Heart right ventricle (tissue), 16 donors: ENCODE measurements around the gene SULT2B1. TPM values are rescaled to one million over a fixed set of nuclear protein-coding genes. Genes with fewer than 3 reads are reported as not detected.

Experiments used
- ATAC-seq, 8 donors: fragments of 200-7000 bp; cut with Tn5 transposase; one replicate each; pipeline ENCODE4 v1.9.1; 2020; ENCODE audit warnings: mild to moderate bottlenecking in 8 of 8, moderate library complexity in 8 of 8, moderate number of reproducible peaks in 1 of 8
- DNase-seq, 2 donors: peaks; one replicate each; pipeline ENCODE4 v3.0.0-alpha.2; 2020
- H3K27ac ChIP-seq, 10 donors: fragments of 200-600 bp; sonication (generic) in 2 of 10; one replicate each; pipeline versions ENCODE4 v1.5.0 to v1.8.0; 2020 to 2022; ENCODE audit warnings: mild to moderate bottlenecking in 3 of 10
- H3K27me3 ChIP-seq, 7 donors: fragments of 200-600 bp; one replicate each; pipeline ENCODE4 v1.8.0; 2021 to 2022; ENCODE audit warnings: mild to moderate bottlenecking in 2 of 7
- H3K36me3 ChIP-seq, 9 donors: fragments of 200-600 bp; sonication (generic) in 1 of 9; one replicate each; pipeline versions ENCODE4 v1.5.0 to v1.8.0; 2020 to 2022; ENCODE audit warnings: mild to moderate bottlenecking in 2 of 9
- H3K4me1 ChIP-seq, 9 donors: fragments of 200-600 bp; sonication (generic) in 1 of 9; one replicate each; pipeline versions ENCODE4 v1.5.0 to v1.8.0; 2020 to 2022; ENCODE audit warnings: mild to moderate bottlenecking in 4 of 9
- H3K4me3 ChIP-seq, 10 donors: fragments of 200-600 bp; sonication (generic) in 2 of 10; one replicate each; pipeline versions ENCODE4 v1.5.0 to v1.8.0; 2020 to 2022; ENCODE audit warnings: mild to moderate bottlenecking in 7 of 10, moderate library complexity in 2 of 10
- H3K9me3 ChIP-seq, 11 donors: fragments of 200-600 bp in 10 of 11; sonication (generic) in 2 of 11; one replicate each; pipeline versions ENCODE4 v1.5.0 to v1.8.0; 2013 to 2022; ENCODE audit warnings: mild to moderate bottlenecking in 2 of 11, control low read depth in 1 of 11, moderate library complexity in 1 of 11
- WGBS, 2 donors: extraction: QIAGEN DNeasy Blood & Tissue Kit; methylation state at CpG; one replicate each; pipeline ENCODE4 v1.1.7; 2013; ENCODE audit warnings: inconsistent platforms in 1 of 2; 5-methylcytosine and 5-hydroxymethylcytosine counted together
- intact Hi-C, 10 donors: fragments of 100-400 bp; cut with DNase I; formaldehyde crosslinking; loops; one replicate each; pipeline versions ENCODE4 v1.11.1 to v1.14.2; 2022
- polyA plus RNA-seq, 2 donors: library from polyadenylated mRNA; stranded (reverse); fragments of 200-250 nt; gene quantifications; one replicate each; pipeline ENCODE4 v1.2.3, GENCODE V29; 2013
- total RNA-seq, 10 donors: library from RNA; stranded (reverse); fragmentation: NEBNext Ultra II Directional in 3 of 10; extraction: Animal tissue kit (Norgen Biotek cat#: 25700) in 3 of 10; gene quantifications; one replicate each; pipeline versions ENCODE4 v1.2.1 to v1.2.4, GENCODE V29; 2021 to 2023
- TF ChIP-seq, protein P1 (sequence below), 9 donors: fragments of 200-600 bp; sonication (generic) in 2 of 9; IDR thresholded peaks; one replicate each; pipeline versions ENCODE4 v1.5.0 to v1.8.0; 2021 to 2022; ENCODE audit warnings: antibody characterized with exemption in 9 of 9, mild to moderate bottlenecking in 5 of 9, moderate library complexity in 1 of 9
- donor health status: Arrhythmogenic right ventricular cardiomyopathy.
- donor health status: ischemic (EF 13 %, LVEDD 7.1; RV severe dilation, severe dysfunction).
- donor health status: healthy with polysubstance abuse.
- donor health status: DM: no; HTN: yes; CAD: no.
- donor health status: DM: no; HTN: no; CAD: no.
- donor health status: ischemic (EF 25% LVEDD 6.9; RV normal size, moderate dysfunction).
- donor health status: ischemic (EF 25% LVEDD 5.7; RV mildly dilated, moderate dysfunction).
- donor health status: healthy.
- donor health status: DM: yes; HTN: yes; CAD: no.
- donor health status: Ischemic cardiomyopathy.
- donor health status: ischemic (EF 35%, LVEDD 5.7; RV mildly dilated, moderate dysfunction).
- donor health status: nonischemic (EF 11% LVEDD 7.7; RV severe dilation, severe dysfunction).
- donor health status: DM: yes; HTN: yes; CAD: no.
- donor health status: PGD.
- donor health status: ischemic (EF 29% LVEDD 5.4; RV normal size, mild dysfunction).
- donor health status: nonischemic (EF 23%, LVEDD 6.1; RV moderate dilation, normal function).

Gene SULT2B1
- total and polyA plus RNA-seq, 12 donors: 0.13 to 0.70 (median 0.42) TPM; not detected in 7

GRCh38 chr19:48618916-48619691, 67.1 kb downstream of the SULT2B1 start, which contains the start of the genes RPL18 and SPHK2:
RPL18 (minus strand) TSS chr19:48619178; CDS start chr19:48619143, 35 bp downstream.
SPHK2 (plus strand) TSS chr19:48619506; CDS start chr19:48620515, 1,009 bp downstream.
- intact Hi-C loops: loop anchor here in 1 of 10 donors (1.0 kb wide), 1 partner anchor 30 kb away; no protein-coding TSS in a partner anchor
- ATAC-seq (peak; percentile 90 to 95 (median 93)), DNase-seq (peak; percentile 97 to 98)
- TF ChIP-seq, protein P1, sequence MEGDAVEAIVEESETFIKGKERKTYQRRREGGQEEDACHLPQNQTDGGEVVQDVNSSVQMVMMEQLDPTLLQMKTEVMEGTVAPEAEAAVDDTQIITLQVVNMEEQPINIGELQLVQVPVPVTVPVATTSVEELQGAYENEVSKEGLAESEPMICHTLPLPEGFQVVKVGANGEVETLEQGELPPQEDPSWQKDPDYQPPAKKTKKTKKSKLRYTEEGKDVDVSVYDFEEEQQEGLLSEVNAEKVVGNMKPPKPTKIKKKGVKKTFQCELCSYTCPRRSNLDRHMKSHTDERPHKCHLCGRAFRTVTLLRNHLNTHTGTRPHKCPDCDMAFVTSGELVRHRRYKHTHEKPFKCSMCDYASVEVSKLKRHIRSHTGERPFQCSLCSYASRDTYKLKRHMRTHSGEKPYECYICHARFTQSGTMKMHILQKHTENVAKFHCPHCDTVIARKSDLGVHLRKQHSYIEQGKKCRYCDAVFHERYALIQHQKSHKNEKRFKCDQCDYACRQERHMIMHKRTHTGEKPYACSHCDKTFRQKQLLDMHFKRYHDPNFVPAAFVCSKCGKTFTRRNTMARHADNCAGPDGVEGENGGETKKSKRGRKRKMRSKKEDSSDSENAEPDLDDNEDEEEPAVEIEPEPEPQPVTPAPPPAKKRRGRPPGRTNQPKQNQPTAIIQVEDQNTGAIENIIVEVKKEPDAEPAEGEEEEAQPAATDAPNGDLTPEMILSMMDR (IDR thresholded peaks at IDR 0.05): peak in 1 of 9 donors; percentile 9
- WGBS, 2 donors: 0% methylated on average over 69 of the region's 69 CpGs
- H3K9me3 ChIP-seq: no peaks in the 10 kb centered on the region
- H3K36me3 ChIP-seq: peaks cover 0 to 39% (median 22%) of the 10 kb centered on the region in 9 donors
- peak within 1 kb of the TSS; percentile 74 to 95 (median 81) for H3K4me3 ChIP-seq
- peak within 1 kb of the TSS; percentile 64 to 93 (median 88) for H3K27ac ChIP-seq
- peaks cover 18 to 60% (median 37%) of the 10 kb centered on the region in 9 donors for H3K4me1 ChIP-seq
- H3K27me3 ChIP-seq: no peaks in the 10 kb centered on the region

GRCh38 chr19:48619692-48620585, 68.0 kb downstream of the SULT2B1 start:
- DNase-seq: no peak
- peak overlapping the region; percentile 64 to 93 (median 88) for H3K27ac ChIP-seq
- H3K27me3 ChIP-seq: no peaks in the 10 kb centered on the region
- intact Hi-C loops: no loop called here
- WGBS, 2 donors: 30 to 31% methylated on average over 6 of the region's 6 CpGs
- H3K9me3 ChIP-seq: no peaks in the 10 kb centered on the region
- H3K36me3 ChIP-seq: peaks cover 0 to 36% (median 22%) of the 10 kb centered on the region in 9 donors
- TF ChIP-seq, protein P1 (IDR thresholded peaks at IDR 0.05): no peak
- H3K4me1 ChIP-seq: peaks cover 18 to 66% (median 39%) of the 10 kb centered on the region in 9 donors
- ATAC-seq: no peak
- peak overlapping the region; percentile 26 to 95 (median 78) for H3K4me3 ChIP-seq

GRCh38 chr19:48623556-48624066, 71.6 kb downstream of the SULT2B1 start:
- Histone ChIP-seq H3K27me3 (no peaks in the 10 kb centered on the region), H3K4me3 (peak overlapping the region in 8 of 10 donors; percentile 19 to 58 (median 52)), H3K36me3 (peaks cover 0 to 33% (median 0%) of the 10 kb centered on the region in 9 donors), H3K4me1 (peaks cover 6 to 46% (median 20%) of the 10 kb centered on the region in 9 donors), H3K27ac (peak overlapping the region in 9 of 10 donors; percentile 37 to 85 (median 67)), H3K9me3 (no peaks in the 10 kb centered on the region)
- no peak for DNase-seq
- TF ChIP-seq, protein P1 (IDR thresholded peaks at IDR 0.05): no peak
- 22 to 24% methylated on average over 8 of the region's 8 CpGs for WGBS, 2 donors
- no peak for ATAC-seq
- intact Hi-C loops: no loop called here
